Stimulated activated CD8-positive, alpha-beta memory T cell treated with anti-CD3 and anti-CD28 coated beads, Interleukin-7, amount 100 ng/mL, for 48 hours (primary cell): ENCODE measurements around the gene ACTR5.
A peak's percentile ranks its signal among the peaks of the same experiment; 100 is the strongest.
"Not testable (repeated sequence)": the region's sequence is repeated elsewhere in the genome, so short reads cannot be mapped to it uniquely, and the experiment has no call there.

ENCODE experiments used
- DNase-seq, 2 donors: peaks; one replicate each; pipeline ENCODE4 v3.0.0-alpha.2; 2020; ENCODE audit warnings: low read depth in 1 of 2; ENCODE audit errors: extremely low read depth in 1 of 2

Gene ACTR5

DNA sequence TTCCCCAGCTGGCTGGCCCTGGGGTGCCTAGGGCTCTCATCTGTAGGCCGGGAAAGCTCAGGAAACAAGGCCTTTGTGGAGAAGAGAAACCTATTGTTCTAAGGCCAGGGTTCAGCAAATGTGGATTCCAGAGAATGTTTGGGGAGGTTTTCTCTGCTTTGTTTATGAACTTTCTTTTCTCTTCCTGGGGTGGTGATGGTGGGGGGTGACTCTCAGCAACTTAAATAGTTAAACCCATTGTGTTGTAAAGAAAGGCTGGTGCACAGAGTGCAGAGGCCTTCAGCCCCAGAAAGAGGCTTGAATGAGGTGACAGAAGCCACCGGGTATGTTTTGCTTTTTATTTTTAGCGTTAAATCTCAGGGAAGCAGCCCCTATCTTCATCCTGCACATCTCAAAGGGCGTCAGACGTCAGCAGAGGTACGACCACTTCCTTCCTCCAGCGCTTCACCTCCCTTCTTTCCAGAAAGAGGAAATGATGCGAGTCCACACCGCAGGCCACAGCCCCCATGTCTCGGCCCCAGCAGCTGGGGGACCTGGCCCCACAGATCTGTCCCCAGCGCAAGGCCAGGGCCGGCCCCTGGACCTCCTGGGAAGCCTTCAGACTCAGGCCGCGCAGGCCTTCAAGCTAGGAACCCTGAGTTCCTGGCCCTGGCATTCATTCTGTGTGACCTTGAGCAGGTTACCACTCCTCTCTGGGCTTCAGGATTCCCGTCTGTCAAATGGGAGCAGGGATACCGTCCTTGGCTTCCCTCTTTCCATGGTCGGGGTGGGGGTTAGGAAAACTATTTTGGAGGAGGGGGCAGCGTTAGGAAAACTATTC is 56.6 kb downstream of the ACTR5 start:
- DNase-seq = peak; percentile 58 to 78

DNA sequence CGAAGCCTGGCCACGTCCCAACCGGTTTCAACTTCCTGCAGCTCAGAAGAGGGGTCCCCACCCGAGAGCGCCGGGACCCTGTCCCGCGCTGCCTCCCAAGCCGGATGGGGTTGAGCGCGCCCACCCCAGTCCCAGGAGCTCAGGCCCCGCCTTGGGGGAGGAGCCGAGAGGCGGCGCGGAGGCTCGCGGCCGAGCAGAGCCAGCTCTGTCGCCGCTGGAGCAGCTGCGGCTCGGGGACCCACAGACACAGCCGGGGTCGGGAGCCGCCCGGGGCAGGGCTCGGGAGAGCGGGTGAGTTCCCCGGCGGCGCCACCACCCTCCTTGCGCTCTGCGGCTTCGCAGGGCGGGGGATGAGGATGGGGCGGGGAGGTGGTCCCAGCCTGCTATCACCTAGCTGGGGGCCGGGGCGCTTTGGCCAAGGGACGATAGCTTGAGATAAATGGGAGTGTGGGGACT is 57.3 kb downstream of the ACTR5 start, which contains the start of gene PPP1R16B:
TSS of gene PPP1R16B (plus strand) at position 196 of the 456 bp plus-strand sequence. CDS start 30,229 bp downstream, outside the sequence.
- peak; percentile 75 to 79 for DNase-seq

DNA sequence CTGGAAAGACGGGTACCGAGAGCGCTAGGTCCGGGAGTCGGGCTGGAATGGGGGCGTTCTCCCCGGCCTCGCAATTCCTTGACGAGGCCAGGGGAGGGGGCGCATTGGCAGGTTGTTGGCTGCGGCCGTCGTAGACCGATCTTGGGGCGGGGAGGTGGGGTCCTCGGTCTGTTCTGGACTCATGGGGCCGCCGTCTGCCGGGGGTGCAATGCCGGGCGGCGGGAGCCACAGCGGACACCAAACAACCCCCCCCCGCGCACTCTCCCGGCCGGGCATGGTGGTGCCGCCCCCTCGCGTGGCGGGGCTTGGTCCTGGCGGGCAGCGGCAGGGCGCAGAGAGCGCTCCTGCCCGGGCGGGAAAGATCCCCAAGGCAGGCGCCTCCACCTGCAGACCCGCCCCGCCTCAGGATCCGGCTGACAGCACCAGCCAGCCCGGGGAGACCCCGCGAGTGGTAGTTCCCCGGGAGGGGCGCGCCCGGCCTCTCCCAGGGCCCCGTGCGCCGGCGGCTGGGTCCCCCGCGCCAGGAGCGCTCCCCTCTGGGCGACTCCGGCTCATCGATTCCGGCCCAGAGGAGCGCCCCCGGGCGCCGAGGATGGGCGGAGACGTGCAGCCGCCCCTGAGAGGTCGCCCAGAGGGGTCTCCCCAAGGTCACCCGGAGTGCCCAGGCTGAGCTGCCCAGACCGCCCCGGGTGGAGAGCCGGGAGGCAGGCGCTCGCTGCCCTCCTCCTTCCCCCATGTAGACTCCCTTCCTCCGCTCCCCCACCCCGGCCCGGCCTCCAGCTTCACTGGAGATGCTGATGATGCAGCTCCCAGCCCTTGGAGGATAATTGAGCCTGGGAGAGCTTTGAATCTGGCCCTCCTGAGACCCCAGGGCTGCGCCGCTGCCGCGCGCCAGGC is 57.9 kb downstream of the ACTR5 start:
- no peak for DNase-seq

DNA sequence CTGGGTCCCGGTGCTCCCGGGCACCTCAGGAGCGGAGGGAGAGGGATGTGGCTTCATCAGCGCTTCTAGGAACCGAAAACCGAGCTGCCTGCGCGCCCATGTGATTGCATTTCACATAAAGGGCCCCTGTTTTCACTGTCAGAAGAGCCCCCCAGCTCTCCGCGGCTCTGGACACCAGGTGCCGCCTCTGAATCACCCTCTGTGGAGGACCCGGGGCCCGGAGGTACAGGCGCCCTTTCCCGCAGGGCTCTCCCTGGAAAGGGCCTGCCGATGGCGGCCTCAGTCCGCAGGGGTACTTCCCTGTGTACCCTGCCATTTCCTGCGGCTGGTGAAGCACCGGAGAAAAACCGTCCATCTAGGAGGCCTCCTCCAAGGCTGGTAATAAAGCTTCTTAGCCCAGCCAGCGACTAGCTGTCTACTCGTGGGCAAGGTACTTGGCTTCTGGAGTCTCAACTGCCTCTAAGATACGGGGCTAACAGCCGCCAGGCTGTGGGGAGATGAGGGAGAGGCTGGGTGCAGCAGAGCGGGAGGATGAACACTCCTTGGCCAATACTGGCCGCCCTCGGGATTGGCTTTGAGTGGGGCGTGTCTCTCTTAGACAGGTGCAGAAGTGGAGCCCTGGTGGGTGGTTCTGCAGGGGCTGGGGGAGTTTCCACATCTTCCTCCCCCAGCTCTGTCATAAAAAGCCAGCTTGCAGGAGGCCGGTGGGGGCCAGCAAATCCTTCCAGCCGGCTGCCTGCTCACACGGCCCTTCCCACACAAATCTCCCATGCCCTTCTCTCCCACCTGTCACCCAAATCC is 58.8 kb downstream of the ACTR5 start:
- no peak for DNase-seq

DNA sequence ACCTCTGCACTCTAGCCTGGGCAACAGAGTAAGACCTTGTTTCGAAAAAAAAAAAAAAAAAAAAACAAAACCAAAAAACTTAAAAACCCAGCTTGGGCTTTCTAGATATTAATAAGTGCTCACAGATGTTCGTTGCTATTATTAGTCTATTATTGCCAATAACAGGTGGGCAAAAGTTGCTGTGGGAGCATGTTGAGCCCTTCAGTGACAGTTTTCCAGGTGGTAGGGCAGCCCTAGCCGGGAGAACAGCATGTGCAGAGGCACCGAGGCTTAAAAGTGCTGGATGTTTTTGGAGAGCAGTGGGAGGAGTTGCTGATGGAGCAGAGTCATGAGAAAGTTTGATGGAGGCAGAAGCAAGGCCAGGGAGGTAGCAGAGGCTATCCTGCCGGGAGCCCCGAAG is 61.7 kb downstream of the ACTR5 start:
- DNase-seq = no peak

DNA sequence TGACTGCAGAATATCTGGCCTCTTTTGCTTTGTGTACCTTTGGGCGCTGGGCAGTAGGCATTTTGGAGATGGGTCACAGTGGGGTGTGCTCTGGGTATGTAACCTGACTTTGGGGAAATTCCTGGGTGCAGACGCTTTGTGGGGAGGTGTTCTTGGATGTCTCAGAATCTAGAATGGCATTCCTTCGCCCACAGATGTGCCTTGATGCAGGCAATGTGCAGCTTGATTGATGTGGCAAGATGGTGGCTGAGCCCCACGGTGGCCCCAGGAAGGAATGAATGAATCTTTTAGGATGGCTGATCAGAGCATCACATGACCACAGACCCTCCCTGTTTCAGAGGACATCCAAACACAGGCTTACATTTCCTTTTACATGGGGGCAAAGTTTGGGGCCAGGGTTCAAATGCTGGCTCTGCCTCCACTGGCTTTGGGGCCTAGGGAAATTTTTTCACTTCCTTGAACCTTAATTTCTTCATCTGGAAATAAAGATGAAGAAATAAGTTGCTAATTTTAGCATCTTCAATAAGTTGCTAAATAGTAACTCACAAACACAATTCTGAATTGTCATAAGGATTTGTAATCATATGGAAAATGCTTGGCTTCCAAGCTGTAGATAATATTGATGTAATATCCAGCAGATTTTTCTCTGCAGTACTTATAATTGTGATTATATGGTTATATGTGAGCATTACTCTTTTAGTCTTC is 62.8 kb downstream of the ACTR5 start:
- DNase-seq = no peak

DNA sequence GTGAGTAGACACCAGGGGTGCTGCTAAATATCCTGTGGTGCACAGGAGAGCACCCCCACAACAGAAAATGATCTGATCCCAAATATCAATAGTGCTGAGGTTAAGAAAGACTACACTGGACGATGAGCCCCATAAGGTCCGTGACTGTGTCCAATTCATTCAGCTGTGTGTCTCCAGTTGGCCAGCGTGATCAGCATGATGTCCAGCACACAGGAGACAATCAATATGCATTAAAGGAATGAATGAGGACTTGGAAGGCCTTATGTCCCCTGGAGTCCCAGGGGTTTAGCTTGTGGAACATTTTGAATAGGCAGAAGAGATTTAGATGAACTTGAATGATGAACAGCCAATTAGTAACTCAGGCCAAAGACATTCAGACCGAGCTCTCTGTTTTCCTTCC is 63.5 kb downstream of the ACTR5 start:
- no peak for DNase-seq

DNA sequence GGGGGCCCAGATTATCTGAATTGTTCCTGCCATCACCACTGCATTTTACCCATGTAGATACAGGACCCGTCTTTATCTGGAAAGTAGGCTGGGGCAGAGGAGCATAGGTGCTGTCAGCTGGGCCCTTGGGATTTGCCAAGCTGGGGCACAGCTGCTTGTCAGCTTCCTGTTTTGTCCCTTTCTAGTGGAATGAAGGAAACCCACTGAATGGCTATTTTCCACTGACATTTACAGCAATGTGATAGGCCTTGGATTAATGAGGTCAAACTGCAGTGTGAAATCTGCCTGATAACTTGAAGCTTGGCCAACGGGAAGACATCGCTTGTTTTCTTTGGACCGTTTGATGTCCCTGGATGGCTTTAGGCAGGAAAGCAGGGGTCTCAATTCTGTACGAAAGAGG is 63.9 kb downstream of the ACTR5 start:
- no peak for DNase-seq

DNA sequence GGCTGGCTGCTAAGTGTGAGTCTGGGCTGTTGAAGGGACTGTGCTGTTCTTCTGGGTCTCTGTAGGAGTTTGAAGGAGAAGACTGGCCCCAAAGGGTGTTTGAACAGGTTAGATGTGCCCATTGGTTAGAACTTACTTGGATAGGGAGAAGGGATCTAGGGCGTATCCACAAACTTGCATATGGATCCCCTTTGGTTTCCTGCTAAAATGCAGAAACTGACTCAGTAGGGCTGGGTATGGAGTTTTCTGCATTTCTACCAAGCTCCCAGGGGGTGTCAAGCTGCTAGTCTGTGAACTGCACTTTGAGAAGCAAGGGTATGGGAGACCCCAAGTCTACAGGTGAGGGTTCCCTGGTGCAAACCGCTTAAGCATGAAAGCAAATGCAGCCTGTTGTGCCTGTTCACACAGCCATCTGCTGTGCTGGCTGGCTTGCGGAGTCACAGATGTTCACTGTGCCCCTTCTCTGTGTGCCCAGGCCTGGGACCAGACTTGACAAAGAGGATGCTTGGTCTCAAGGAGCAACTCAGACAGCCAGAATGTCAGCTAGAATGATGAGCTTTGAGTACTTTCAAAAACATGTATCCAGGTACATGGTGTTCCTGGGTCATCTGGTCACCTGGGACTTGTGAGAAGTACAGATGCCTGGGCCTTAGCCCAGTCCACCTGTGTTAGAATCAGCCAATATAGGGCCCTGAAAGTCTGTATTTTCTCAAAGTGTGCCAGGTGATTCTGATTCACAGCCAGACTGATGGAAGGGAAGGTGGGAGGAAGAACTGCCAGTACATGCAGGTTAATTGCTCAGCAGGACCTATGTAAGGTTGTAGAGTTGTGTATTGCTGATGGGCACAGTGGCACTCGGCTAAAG is 64.7 kb downstream of the ACTR5 start:
- DNase-seq = no peak

DNA sequence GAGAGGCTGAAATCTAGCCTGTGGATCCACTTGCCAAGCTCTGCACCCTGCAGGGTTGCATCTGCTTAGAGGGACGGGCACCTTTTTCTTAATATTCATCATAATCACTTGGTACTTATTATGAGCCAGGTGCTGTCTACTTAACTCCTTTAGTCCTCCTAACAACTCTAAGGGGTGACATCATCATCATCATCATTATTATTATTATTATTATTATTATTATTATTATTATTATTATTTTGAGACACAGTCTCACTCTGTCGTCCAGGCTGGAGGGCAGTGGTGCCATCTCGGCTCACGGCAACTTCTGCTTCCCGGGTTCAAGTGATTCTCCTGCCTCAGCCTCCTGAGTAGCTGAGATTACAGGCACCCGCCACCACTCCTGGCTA is 65.3 kb downstream of the ACTR5 start:
- DNase-seq = not testable (repeated sequence)

DNA sequence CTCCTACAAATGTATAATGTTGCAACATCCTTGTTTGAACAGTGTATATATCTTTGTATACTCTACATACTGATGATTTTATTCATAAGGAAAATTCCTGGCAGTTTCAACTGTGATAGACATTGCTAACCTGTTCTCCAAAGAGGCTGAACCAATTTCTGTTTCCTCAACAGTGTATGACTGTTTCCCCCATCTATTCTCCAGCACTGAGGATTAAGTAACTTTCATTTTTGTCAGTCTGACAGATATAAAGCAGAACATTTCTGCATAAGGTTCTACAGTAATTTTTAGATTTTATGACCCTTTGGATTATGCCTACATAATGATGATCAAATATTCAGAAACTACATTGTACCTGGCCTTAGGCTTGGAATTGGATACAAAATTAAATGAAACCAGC is 67.2 kb downstream of the ACTR5 start:
- no peak for DNase-seq

DNA sequence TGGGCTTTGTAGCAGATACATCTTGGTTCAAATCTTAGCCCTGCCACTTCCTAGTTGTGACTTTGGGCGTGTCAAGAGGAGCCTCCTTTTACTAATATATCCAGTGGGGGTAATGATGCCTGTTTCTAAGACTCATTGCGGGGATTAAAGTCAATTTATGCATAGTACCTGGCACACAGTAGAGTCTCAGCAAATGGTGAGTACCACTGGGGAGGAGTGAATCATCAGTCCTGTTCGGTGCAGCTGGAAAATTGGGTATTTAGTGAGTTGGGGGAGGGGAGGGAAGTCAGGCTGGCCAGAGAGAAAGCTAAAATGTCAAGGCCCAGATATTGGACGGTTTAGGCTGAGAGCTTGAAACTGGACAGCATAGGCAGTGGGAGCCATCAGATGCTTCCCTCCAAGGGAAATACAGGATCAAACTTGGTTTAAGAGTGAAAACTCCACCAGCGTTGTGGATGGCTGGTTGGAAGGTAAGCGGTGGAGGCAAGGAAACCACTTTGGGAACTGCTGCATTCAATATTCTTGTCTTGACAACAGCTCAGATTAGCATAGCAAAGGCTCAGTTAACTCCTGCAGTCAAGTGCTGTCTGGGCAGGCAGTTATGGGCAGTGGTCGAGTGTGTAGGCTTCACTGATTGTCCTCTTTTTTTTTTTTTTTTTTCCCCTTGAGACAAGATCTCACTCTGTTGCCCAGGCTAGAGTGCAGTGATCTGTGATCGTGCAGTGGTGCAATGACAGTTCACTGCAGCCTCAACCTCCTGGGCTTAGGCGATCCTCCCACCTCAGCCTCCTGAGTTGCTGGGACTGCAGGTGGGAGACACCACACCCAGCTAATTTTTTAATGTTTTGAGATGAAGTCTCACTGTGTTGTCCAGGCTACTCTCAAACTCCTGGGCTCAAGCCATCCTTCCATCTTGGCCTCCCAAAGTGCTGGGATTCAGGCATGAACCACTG is 70.1 kb downstream of the ACTR5 start:
- DNase-seq = no peak
